HepG2 (cell line): ENCODE measurements around the gene SLC26A3. TPM values are rescaled to one million over a fixed set of nuclear protein-coding genes. Genes with fewer than 3 reads are reported as not detected.

Experiments
- EHMT2 ChIP-seq: fragments of 200-600 bp; sonication (generic); IDR thresholded peaks from 2 replicates; pipeline ENCODE4 v1.7.0; 2017; ENCODE audit warnings: antibody characterized with exemption, low read depth, low read length, borderline replicate concordance
- ELF4 ChIP-seq: sonication (generic); formaldehyde crosslinking; IDR thresholded peaks from 2 replicates; pipeline ENCODE4 v1.5.0; 2020; ENCODE audit warnings: missing genetic modification reagents, mild to moderate bottlenecking, moderate library complexity, borderline replicate concordance
- FOXO1 ChIP-seq: sonication (generic); formaldehyde crosslinking; IDR thresholded peaks from 2 replicates; pipeline ENCODE4 v1.4.0; 2020; ENCODE audit warnings: missing genetic modification reagents
- HMGXB3 ChIP-seq: sonication (generic); formaldehyde crosslinking; IDR thresholded peaks from 2 replicates; pipeline ENCODE4 v1.4.0; 2020; ENCODE audit warnings: missing genetic modification reagents, borderline replicate concordance
- MLXIP ChIP-seq: sonication (generic); formaldehyde crosslinking; IDR thresholded peaks from 2 replicates; pipeline ENCODE4 v1.9.0; 2021; ENCODE audit warnings: missing genetic modification reagents, borderline replicate concordance
- NFATC3 ChIP-seq: sonication (generic); formaldehyde crosslinking; IDR thresholded peaks from 2 replicates; pipeline ENCODE4 v1.5.1; 2020; ENCODE audit warnings: mild to moderate bottlenecking, missing genetic modification reagents
- SNAPC4 ChIP-seq: sonication (generic); formaldehyde crosslinking; IDR thresholded peaks from 2 replicates; pipeline ENCODE4 v1.4.0; 2020; ENCODE audit warnings: mild to moderate bottlenecking, missing genetic modification reagents
- ZBTB21 ChIP-seq: sonication (generic); formaldehyde crosslinking; IDR thresholded peaks from 2 replicates; pipeline ENCODE4 v1.4.0; 2020; ENCODE audit warnings: missing genetic modification reagents
- ZNF256 ChIP-seq: sonication (generic); formaldehyde crosslinking; conservative IDR thresholded peaks from 2 replicates; pipeline ENCODE4 v1.4.0; 2020; ENCODE audit warnings: missing genetic modification reagents
- ZNF333 ChIP-seq: sonication (generic); formaldehyde crosslinking; IDR thresholded peaks from 2 replicates; pipeline ENCODE4 v1.4.0; 2020; ENCODE audit warnings: mild to moderate bottlenecking, missing genetic modification reagents, borderline replicate concordance
- ZNF350 ChIP-seq: sonication (generic); formaldehyde crosslinking; IDR thresholded peaks from 2 replicates; pipeline ENCODE4 v1.4.0; 2020; ENCODE audit warnings: mild to moderate bottlenecking, low read depth, missing genetic modification reagents, borderline replicate concordance
- ZNF7 ChIP-seq: IDR thresholded peaks from 2 replicates; pipeline ENCODE4 v1.6.1; 2016; ENCODE audit warnings: missing biosample characterization, missing genetic modification reagents
- ZNF775 ChIP-seq: sonication (generic); formaldehyde crosslinking; IDR thresholded peaks from 2 replicates; pipeline ENCODE4 v1.4.0; 2020; ENCODE audit warnings: missing genetic modification reagents, mild to moderate bottlenecking, moderate library complexity, borderline replicate concordance
- ZNF83 ChIP-seq: sonication (generic); formaldehyde crosslinking; IDR thresholded peaks from 2 replicates; pipeline ENCODE4 v1.4.0; 2020; ENCODE audit warnings: missing genetic modification reagents, mild to moderate bottlenecking, borderline replicate concordance
- polyA plus RNA-seq, 8 experiments: library from polyadenylated mRNA; depleted of rRNA in 3 of 8; stranded (reverse) in 7 of 8; unstranded in 1 of 8; fragments of >200 nt; fragmentation: Illumina TruSeq in 4 of 8; extraction: Trizol in 4 of 8; gene quantifications; 2 replicates each; pipeline versions ENCODE4 v1.2.1 to v1.2.3, GENCODE V29; 2011 to 2016; ENCODE audit warnings: low read depth in 4 of 8, missing spikeins in 1 of 8, mixed read lengths in 1 of 8; ENCODE audit not compliant: insufficient read depth in 1 of 8
- total RNA-seq, 5 experiments: library from RNA; depleted of rRNA; stranded (reverse); fragments of >200 nt; fragmentation: Illumina TruSeq; extraction: Trizol; gene quantifications; 2 replicates each; pipeline ENCODE4 v1.2.3, GENCODE V29; 2016; ENCODE audit warnings: low read depth in 1 of 5

Gene SLC26A3
- total and polyA plus RNA-seq, 2 of the 13 experiments (the other 11 are each of a cell fraction or from before 2014, with no cell fraction given) = 0.11 to 0.30 TPM

- peak; percentile 92; the same call in 1 of the 2 replicates for TF ChIP-seq SNAPC4 (CRISPR knock-in tag)
- TF ChIP-seq EHMT2 = no peak
- TF ChIP-seq ZNF7 (CRISPR knock-in tag) = no peak
- peak; percentile 56; the same call in 1 of the 2 replicates for TF ChIP-seq ZNF333 (CRISPR knock-in tag)
- peak; percentile 0; the same call in 1 of the 2 replicates for TF ChIP-seq ZBTB21
- peak; percentile 96 for TF ChIP-seq FOXO1 (CRISPR knock-in tag)
- 0 out of 2 replicates have a peak, but pooled peaks have one; percentile 27 for TF ChIP-seq HMGXB3 (CRISPR knock-in tag)
- TF ChIP-seq NFATC3 = no peak
- no peak for TF ChIP-seq MLXIP
- no peak for TF ChIP-seq ZNF256 (CRISPR knock-in tag)
- no peak for TF ChIP-seq ZNF83 (CRISPR knock-in tag)
- TF ChIP-seq ZNF775 (CRISPR knock-in tag) = no peak
- peak; percentile 91 for TF ChIP-seq ZNF350 (CRISPR knock-in tag)
- peak; percentile 91 for TF ChIP-seq ELF4 (CRISPR knock-in tag)
Observed at GRCh38 chr7:107743567-107744344, 59.3 kb downstream of the SLC26A3 start, which contains the start of gene CBLL1 (continued).
